Measurements from ENCODE around the gene FAM163A.
A peak's percentile ranks its signal among the peaks of the same experiment; 100 is the strongest.

Gene FAM163A

DNA sequence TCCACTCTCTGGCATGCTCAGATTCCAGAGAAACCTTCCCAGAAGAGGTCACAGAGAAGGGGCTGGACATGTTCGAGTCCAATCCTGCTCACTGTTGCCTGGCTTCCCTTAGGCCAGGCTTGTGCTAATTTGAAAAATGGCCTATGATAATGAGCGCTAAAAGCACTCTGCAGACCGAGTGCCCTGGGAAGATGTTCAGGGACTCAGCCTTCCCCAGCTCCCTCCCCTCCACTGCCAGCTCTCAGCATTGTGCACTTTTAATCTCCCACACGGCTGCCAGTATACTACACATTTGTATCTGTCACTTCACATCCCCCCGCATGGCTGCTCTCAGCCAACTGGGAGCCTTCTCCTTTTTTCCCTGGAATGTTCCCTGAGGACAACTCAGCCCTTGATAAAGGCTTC is 24.1 kb downstream of the FAM163A start:
- TF ChIP-seq, protein P1, sequence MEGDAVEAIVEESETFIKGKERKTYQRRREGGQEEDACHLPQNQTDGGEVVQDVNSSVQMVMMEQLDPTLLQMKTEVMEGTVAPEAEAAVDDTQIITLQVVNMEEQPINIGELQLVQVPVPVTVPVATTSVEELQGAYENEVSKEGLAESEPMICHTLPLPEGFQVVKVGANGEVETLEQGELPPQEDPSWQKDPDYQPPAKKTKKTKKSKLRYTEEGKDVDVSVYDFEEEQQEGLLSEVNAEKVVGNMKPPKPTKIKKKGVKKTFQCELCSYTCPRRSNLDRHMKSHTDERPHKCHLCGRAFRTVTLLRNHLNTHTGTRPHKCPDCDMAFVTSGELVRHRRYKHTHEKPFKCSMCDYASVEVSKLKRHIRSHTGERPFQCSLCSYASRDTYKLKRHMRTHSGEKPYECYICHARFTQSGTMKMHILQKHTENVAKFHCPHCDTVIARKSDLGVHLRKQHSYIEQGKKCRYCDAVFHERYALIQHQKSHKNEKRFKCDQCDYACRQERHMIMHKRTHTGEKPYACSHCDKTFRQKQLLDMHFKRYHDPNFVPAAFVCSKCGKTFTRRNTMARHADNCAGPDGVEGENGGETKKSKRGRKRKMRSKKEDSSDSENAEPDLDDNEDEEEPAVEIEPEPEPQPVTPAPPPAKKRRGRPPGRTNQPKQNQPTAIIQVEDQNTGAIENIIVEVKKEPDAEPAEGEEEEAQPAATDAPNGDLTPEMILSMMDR (IDR thresholded peaks at IDR 0.05): no peak
- no peak for TF ChIP-seq ZFX (IDR thresholded peaks at IDR 0.05; ENCODE audit: borderline replicate concordance)
- H3K27ac ChIP-seq: no peak overlapping the region

DNA sequence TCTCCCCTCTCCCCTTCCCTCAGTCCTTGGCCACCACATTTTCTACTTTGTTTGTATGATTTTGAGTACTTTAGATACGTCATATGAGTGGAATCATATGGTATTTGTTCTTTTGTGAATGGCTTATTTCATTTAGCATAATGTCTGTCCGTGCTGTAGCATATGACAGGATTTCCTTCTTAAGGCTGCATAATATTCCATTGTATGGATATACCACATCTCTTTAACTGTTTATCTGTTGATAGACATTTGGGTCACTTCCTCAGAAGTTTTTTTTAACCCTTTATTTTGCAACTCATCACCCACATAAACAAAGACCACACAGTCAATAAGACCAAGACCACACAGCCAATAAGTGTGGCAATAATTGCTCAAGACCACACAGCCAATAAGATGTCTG is 24.9 kb downstream of the FAM163A start:
- no peak overlapping the region for H3K27ac ChIP-seq
- no peak for TF ChIP-seq ZFX (IDR thresholded peaks at IDR 0.05; ENCODE audit: borderline replicate concordance)
- TF ChIP-seq, protein P1 (IDR thresholded peaks at IDR 0.05): no peak

DNA sequence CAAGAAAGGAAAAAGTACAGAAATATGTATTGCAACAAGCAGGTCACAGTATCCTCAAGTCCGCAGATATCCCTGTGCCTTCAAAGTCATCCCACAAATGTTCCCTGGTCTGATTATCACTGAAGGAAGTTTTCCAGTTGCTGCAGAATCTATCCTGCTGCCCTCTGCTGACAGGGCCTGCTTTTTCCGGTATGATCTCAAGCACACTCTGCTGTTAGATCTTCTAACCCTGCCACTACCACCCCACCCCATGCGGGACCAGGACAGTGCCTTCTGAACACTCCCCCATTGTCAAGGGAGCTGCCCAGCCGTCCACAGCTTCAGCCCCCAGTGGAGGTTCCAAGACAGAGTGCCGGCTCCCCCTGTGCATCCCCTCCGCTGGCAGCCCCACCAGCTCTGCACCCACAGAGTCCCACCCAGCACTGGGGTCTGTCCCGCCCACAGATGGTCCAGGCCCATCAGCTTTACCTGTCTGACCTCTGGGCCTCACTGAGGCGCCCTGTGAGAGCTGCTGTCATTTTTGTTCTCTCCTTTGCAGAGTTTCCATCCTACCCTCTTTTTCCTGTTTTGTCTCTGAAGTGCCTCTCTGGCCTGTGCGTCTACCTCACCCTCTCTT is 27.9 kb downstream of the FAM163A start:
- H3K27ac ChIP-seq: no peak overlapping the region
- TF ChIP-seq, protein P1 (IDR thresholded peaks at IDR 0.05): peak; percentile 14; the same call in 1 of the 2 replicates
- no peak for TF ChIP-seq ZFX (IDR thresholded peaks at IDR 0.05; ENCODE audit: borderline replicate concordance)

DNA sequence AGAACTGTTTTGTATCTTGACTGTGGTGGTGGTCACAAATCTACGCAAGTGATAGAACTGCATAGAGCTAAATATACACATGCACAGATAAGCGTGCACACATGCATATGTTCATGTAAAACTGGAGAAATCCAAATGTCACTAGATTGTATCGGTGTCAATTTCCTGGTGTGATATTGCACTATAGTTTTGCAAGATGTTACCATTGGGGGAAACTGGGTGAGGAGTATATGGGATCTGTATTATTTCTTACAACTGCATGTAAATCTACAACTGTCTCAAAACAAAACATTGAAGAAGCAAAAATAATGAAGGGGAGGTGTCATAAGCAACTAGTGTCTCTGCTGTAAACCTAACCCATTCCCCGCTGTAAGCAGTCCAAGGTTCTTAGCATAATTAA is 30.2 kb downstream of the FAM163A start:
- TF ChIP-seq, protein P1 (IDR thresholded peaks at IDR 0.05): no peak
- no peak for TF ChIP-seq ZFX (IDR thresholded peaks at IDR 0.05; ENCODE audit: borderline replicate concordance)
- H3K27ac ChIP-seq: no peak overlapping the region

DNA sequence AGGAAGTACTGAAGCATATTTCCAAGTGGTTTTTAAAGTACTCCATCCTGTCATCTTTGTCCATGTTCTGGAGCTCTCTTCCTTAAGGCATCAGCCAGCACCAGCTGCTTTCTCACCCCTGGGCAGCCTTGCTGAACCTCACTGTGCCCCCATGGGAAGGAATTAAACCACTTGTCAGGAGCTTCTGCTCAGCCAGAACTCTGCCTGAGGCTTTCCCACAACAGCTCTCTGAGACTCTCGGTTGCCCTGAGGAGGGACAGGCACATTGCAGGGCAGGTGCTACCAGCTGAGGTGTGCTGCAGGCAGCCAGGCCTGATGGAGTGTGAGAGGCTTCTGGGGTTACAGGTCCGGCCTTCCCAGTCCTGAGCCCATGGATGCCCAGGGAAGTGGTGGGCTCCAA is 30.9 kb downstream of the FAM163A start:
- no peak for TF ChIP-seq ZFX (IDR thresholded peaks at IDR 0.05; ENCODE audit: borderline replicate concordance)
- TF ChIP-seq, protein P1 (IDR thresholded peaks at IDR 0.05): no peak
- H3K27ac ChIP-seq: no peak overlapping the region

DNA sequence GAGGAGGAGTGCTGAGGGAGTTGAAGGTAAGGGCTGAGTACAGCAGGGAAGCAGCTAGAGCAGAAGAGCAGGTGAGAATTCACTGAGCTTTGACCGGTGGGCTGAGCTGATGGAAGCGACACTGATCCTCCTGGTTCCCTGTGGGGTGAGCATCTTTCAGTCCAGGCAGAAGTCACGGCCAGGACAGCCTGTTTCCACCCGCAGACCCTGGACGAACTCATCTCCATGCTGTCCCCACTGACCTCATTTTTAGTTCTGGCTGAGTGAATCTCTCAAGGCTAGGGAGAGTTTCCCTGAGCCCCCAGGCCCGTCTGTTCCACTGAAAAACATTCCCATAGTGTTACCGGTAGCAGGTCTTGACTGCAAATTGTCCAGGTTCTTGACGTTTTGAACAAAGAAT is 31.5 kb downstream of the FAM163A start:
- no peak overlapping the region for H3K27ac ChIP-seq
- TF ChIP-seq, protein P1 (IDR thresholded peaks at IDR 0.05): no peak
- no peak for TF ChIP-seq ZFX (IDR thresholded peaks at IDR 0.05; ENCODE audit: borderline replicate concordance)

DNA sequence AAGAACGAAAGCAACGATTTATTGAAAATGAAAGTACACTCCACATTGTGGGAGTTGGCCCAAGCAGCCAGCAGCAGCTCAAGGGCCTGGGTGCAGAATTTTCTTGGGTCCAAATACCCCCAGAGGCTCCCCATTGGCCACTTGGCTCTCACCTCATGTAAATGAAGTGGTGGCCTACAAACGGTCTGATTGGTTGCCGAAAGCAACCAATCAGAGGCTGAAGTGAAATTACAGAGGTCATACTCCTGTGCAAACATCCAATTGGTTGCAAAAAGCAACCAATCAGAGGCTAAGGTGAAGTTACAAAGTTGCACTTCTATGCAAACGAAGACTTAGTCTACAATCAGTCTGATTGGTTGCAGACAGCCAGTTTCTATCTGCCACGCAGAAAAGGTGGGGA is 31.9 kb downstream of the FAM163A start:
- no peak for TF ChIP-seq ZFX (IDR thresholded peaks at IDR 0.05; ENCODE audit: borderline replicate concordance)
- TF ChIP-seq, protein P1 (IDR thresholded peaks at IDR 0.05): no peak
- H3K27ac ChIP-seq: no peak overlapping the region
